ENCODE data around the gene LRRC63.

GRCh38 chr13:46173656-46174055, 38.1 kb upstream of the LRRC63 start:
- no peak for TF ChIP-seq GABPA (IDR thresholded peaks at IDR 0.05; ENCODE audit: low read depth)
- no peak for TF ChIP-seq CTCF (IDR thresholded peaks at IDR 0.05; ENCODE audit: insufficient read depth, low read length)

Data from HL-60 (cell line).